SK-N-SH (cell line): Measurements from ENCODE around the gene GUCA1C. TPM values are rescaled to one million over a fixed set of nuclear protein-coding genes. Genes with fewer than 3 reads are reported as not detected.

Source experiments
- CTCF ChIA-PET: fragments of 300-600, 350-600 bp; formaldehyde crosslinking; extraction: SDS; loops from one replicate; lab custom pipeline; 2021; lab: Yijun Ruan, JAX
- POLR2A ChIA-PET: fragments of 350-600 bp; sonication (Branson Sonifier 250); formaldehyde crosslinking; extraction: SDS; loops from one replicate; lab custom pipeline; 2020; ENCODE audit warnings: antibody characterized with exemption, inconsistent platforms; lab: Yijun Ruan, JAX
- DNase-seq: peaks from one replicate; pipeline ENCODE4 v3.0.0; 2012
- H2AFZ ChIP-seq: fragments of 200-600 bp; sonication (generic); 2 replicates; pipeline ENCODE4 v1.8.1; 2016; ENCODE audit warnings: antibody characterized with exemption, mild to moderate bottlenecking, low read depth
- H3F3A ChIP-seq: fragments of 200-600 bp; sonication (generic); replicated peaks from 2 replicates; pipeline ENCODE3; 2016; ENCODE audit warnings: antibody characterized with exemption, mild to moderate bottlenecking; ENCODE audit not compliant: insufficient read depth
- H3K27ac ChIP-seq, 2 experiments: fragments of 200-500 bp in 1 of 2; fragments of 200-600 bp in 1 of 2; sonication (Bioruptor generic) in 1 of 2; sonication (generic), shearing (Covaris generic) in 1 of 2; 2 replicates each; pipeline versions ENCODE4 v1.5.1 to v1.6.1; 2014 to 2016; ENCODE audit warnings: low read depth in 2 of 2, inconsistent platforms in 1 of 2, low read length in 1 of 2, mild to moderate bottlenecking in 1 of 2, mixed read lengths in 1 of 2
- H3K27me3 ChIP-seq: fragments of 200-600 bp; sonication (generic), shearing (Covaris generic); 2 replicates; pipeline ENCODE4 v1.6.1; 2016; ENCODE audit warnings: mixed run types; ENCODE audit not compliant: insufficient read depth
- H3K36me3 ChIP-seq, 2 experiments: fragments of 200-500 bp in 1 of 2; fragments of 200-600 bp in 1 of 2; sonication (Bioruptor generic) in 1 of 2; sonication (generic) in 1 of 2; replicated peaks in 1 of 2; 2 replicates each; pipeline versions ENCODE3 to v1.5.1; 2014 to 2016; ENCODE audit warnings: low read length in 1 of 2, mild to moderate bottlenecking in 1 of 2; ENCODE audit not compliant: insufficient read depth in 2 of 2, control insufficient read depth in 1 of 2
- H3K4me1 ChIP-seq, 2 experiments: fragments of 200-500 bp in 1 of 2; fragments of 200-600 bp in 1 of 2; sonication (Bioruptor generic) in 1 of 2; sonication (generic), shearing (Covaris generic) in 1 of 2; 2 replicates each; pipeline versions ENCODE4 v1.5.1 to v1.6.1; 2014 to 2016; ENCODE audit warnings: low read depth in 1 of 2, low read length in 1 of 2, mixed run types in 1 of 2; ENCODE audit not compliant: insufficient read depth in 2 of 2, control insufficient read depth in 1 of 2
- H3K4me2 ChIP-seq: fragments of 200-600 bp; sonication (generic), shearing (Covaris generic); 2 replicates; pipeline ENCODE4 v1.6.1; 2017; ENCODE audit warnings: mixed run types
- H3K4me3 ChIP-seq, 2 experiments: fragments of 200-500 bp in 1 of 2; fragments of 200-600 bp in 1 of 2; sonication (Bioruptor generic) in 1 of 2; sonication (generic), shearing (Covaris generic) in 1 of 2; 2 replicates each; pipeline versions ENCODE4 v1.5.1 to v1.8.1; 2014 to 2016; ENCODE audit warnings: low read depth in 2 of 2, inconsistent platforms in 1 of 2, low read length in 1 of 2, mild to moderate bottlenecking in 1 of 2, mixed read lengths in 1 of 2, moderate library complexity in 1 of 2
- H3K79me2 ChIP-seq: fragments of 200-600 bp; sonication (generic); 2 replicates; pipeline ENCODE4 v1.8.1; 2017; ENCODE audit warnings: mild to moderate bottlenecking; ENCODE audit not compliant: insufficient read depth
- H3K9ac ChIP-seq: fragments of 200-600 bp; sonication (generic); 2 replicates; pipeline ENCODE4 v1.6.1; 2017; ENCODE audit warnings: mixed run types
- H3K9me2 ChIP-seq: fragments of 200-600 bp; sonication (generic); 2 replicates; pipeline ENCODE4 v1.6.1; 2017; ENCODE audit warnings: mixed run types
- H3K9me3 ChIP-seq: fragments of 200-600 bp; sonication (generic); 2 replicates; pipeline ENCODE4 v1.6.1; 2017; ENCODE audit warnings: mixed run types, mild to moderate bottlenecking, moderate library complexity
- H4K20me1 ChIP-seq: fragments of 200-600 bp; sonication (generic); 2 replicates; pipeline ENCODE4 v1.6.1; 2017; ENCODE audit warnings: mild to moderate bottlenecking, mixed run types; ENCODE audit not compliant: insufficient read depth
- CHD2 ChIP-seq: fragments of 150-350 bp; IDR thresholded peaks from 2 replicates; pipeline ENCODE4 v1.6.1; 2018; ENCODE audit warnings: low read length; ENCODE audit not compliant: partially characterized antibody
- ELF1 ChIP-seq: IDR thresholded peaks from 2 replicates; pipeline ENCODE4 v1.4.0; 2012
- EP300 ChIP-seq, 2 experiments: IDR thresholded peaks; 2 replicates each; pipeline versions ENCODE4 v1.4.0 to v1.6.1; 2012; ENCODE audit warnings: borderline replicate concordance in 1 of 2, low read depth in 1 of 2, low read length in 1 of 2
- EZH2phosphoT487 ChIP-seq: fragments of 200-600 bp; sonication (generic); IDR thresholded peaks from 2 replicates; pipeline ENCODE4 v1.6.1; 2017; ENCODE audit warnings: low read depth, mixed run types, mild to moderate bottlenecking, antibody characterized with exemption, moderate library complexity, borderline replicate concordance
- FOSL2 ChIP-seq: IDR thresholded peaks from 2 replicates; pipeline ENCODE4 v1.4.0; 2012; ENCODE audit warnings: low read depth, mild to moderate bottlenecking, moderate library complexity, borderline replicate concordance
- FOXJ3 ChIP-seq: sonication (generic); formaldehyde crosslinking; IDR thresholded peaks from 2 replicates; pipeline ENCODE4 v1.5.1; 2020; ENCODE audit warnings: mild to moderate bottlenecking, missing genetic modification reagents
- FOXM1 ChIP-seq: IDR thresholded peaks from 2 replicates; pipeline ENCODE4 v1.4.0; 2012; ENCODE audit warnings: low read depth, mild to moderate bottlenecking
- GABPA ChIP-seq: IDR thresholded peaks from 2 replicates; pipeline ENCODE4 v1.4.0; 2012; ENCODE audit warnings: low read depth, mild to moderate bottlenecking
- GATA2 ChIP-seq: sonication (generic); formaldehyde crosslinking; IDR thresholded peaks from 2 replicates; pipeline ENCODE4 v1.5.0; 2020; ENCODE audit warnings: mild to moderate bottlenecking, missing genetic modification reagents
- IRF3 ChIP-seq: fragments of 150-350 bp; IDR thresholded peaks from 2 replicates; pipeline ENCODE4 v1.6.1; 2016; ENCODE audit warnings: mild to moderate bottlenecking, low read depth, low read length
- JUND ChIP-seq: IDR thresholded peaks from 2 replicates; pipeline ENCODE4 v1.4.0; 2012
- POLR2AphosphoS5 ChIP-seq: IDR thresholded peaks from 2 replicates; pipeline ENCODE4 v1.6.1; 2012; ENCODE audit warnings: low read depth, low read length
- RAD21 ChIP-seq: IDR thresholded peaks from 2 replicates; pipeline ENCODE4 v1.6.1; 2012; ENCODE audit warnings: mild to moderate bottlenecking, low read length
- RCOR1 ChIP-seq: fragments of 150-350 bp; IDR thresholded peaks from 2 replicates; pipeline ENCODE4 v1.6.1; 2017; ENCODE audit warnings: antibody characterized with exemption, low read length
- RXRA ChIP-seq: IDR thresholded peaks from 2 replicates; pipeline ENCODE4 v1.4.0; 2012; ENCODE audit warnings: low read depth, mild to moderate bottlenecking, borderline replicate concordance
- SIN3A ChIP-seq: IDR thresholded peaks from 2 replicates; pipeline ENCODE4 v1.6.1; 2012; ENCODE audit warnings: low read depth, mild to moderate bottlenecking, low read length, moderate library complexity, borderline replicate concordance
- USF2 ChIP-seq: fragments of 150-350 bp; IDR thresholded peaks from 2 replicates; pipeline ENCODE4 v1.6.1; 2017; ENCODE audit warnings: antibody characterized with exemption, low read length, low read depth, borderline replicate concordance
- YY1 ChIP-seq: IDR thresholded peaks from 2 replicates; pipeline ENCODE4 v1.4.0; 2012; ENCODE audit warnings: low read depth, mild to moderate bottlenecking
- WGBS: methylation state at CpG from one replicate; pipeline ENCODE4 v1.1.6; 2017; ENCODE audit warnings: low lambda C conversion rate; 5-methylcytosine and 5-hydroxymethylcytosine counted together
- polyA plus RNA-seq, 3 experiments: library from polyadenylated mRNA; depleted of rRNA; stranded (reverse); fragments of >200 nt; gene quantifications; 2 replicates each; pipeline ENCODE4 v1.2.3, GENCODE V29; 2012

The GUCA1C gene
- polyA plus RNA-seq, 1 of the 3 experiments (the other 2 are of a cell fraction) = not detected

- no peak for DNase-seq
- WGBS = 84% methylated on average over 3 of the region's 3 CpGs
- Histone ChIP-seq H3F3A (no peaks in the 10 kb centered on the region), H3K4me3 (no peak overlapping the region), H3K4me1 (no peaks in the 10 kb centered on the region; a peak in 1 of 4 replicates), H3K9me3 (no peaks in the 10 kb centered on the region), H3K9ac (no peak overlapping the region), H3K4me2 (no peak overlapping the region), H3K27ac (no peak overlapping the region), H3K9me2 (no peaks in the 10 kb centered on the region)
- ChIA-PET CTCF (interaction anchor here (1.0 to 7.7 kb wide), 4 partner anchors 10 to 235 kb away, joined by 3 to 42 read pairs (median 4); no protein-coding TSS in a partner anchor), POLR2A (no interaction called here)
- TF ChIP-seq GATA2 (CRISPR knock-in tag) = no peak
- no peak for TF ChIP-seq RAD21
- TF ChIP-seq FOXM1 = no peak
- no peak for TF ChIP-seq SIN3A
- no peak for TF ChIP-seq GABPA
- no peak for TF ChIP-seq FOXJ3
- no peak for TF ChIP-seq EP300 (IDR thresholded peaks at IDR 0.05; ENCODE audit: borderline replicate concordance in 1 of 2, low read depth in 1 of 2, low read length in 1 of 2)
- TF ChIP-seq FOSL2 = no peak
- TF ChIP-seq POLR2AphosphoS5 = no peak
- TF ChIP-seq, all 33 proteins: peak for 0
- H3K79me2 ChIP-seq = no peaks in the 10 kb centered on the region
- no peaks in the 10 kb centered on the region for H3K27me3 ChIP-seq
- no peaks in the 10 kb centered on the region for H3K36me3 ChIP-seq
- H2AFZ ChIP-seq = no peak overlapping the region
- H4K20me1 ChIP-seq = no peaks in the 10 kb centered on the region
Measured at GRCh38 chr3:108897883-108898282, 55.8 kb downstream of the GUCA1C start.

- Histone ChIP-seq H3K9ac (no peak overlapping the region), H3K36me3 (no peaks in the 10 kb centered on the region), H3K79me2 (no peaks in the 10 kb centered on the region), H3K27me3 (no peaks in the 10 kb centered on the region), H2AFZ (no peak overlapping the region), H4K20me1 (no peaks in the 10 kb centered on the region), H3K4me3 (no peak overlapping the region), H3K9me2 (no peaks in the 10 kb centered on the region), H3K27ac (no peak overlapping the region), H3K9me3 (no peaks in the 10 kb centered on the region), H3K4me2 (no peak overlapping the region), H3F3A (no peaks in the 10 kb centered on the region), H3K4me1 (no peaks in the 10 kb centered on the region)
- POLR2A ChIA-PET = no interaction called here
- CTCF ChIA-PET = no interaction called here
- no peak for TF ChIP-seq CHD2
- TF ChIP-seq IRF3 = no peak
- TF ChIP-seq POLR2AphosphoS5 = no peak
- TF ChIP-seq YY1 = no peak
- TF ChIP-seq EZH2phosphoT487 = no peak
- no peak for TF ChIP-seq RCOR1
- no peak for TF ChIP-seq JUND
- TF ChIP-seq SIN3A = no peak
- TF ChIP-seq ELF1 = no peak
- TF ChIP-seq USF2 = no peak
- no peak for TF ChIP-seq RXRA
- WGBS = 56% methylated on average over 5 of the region's 5 CpGs
- no peak for DNase-seq
Measured at GRCh38 chr3:108894981-108895380, 58.7 kb downstream of the GUCA1C start.
